ENCODE measurements around the gene CASK. TPM values are rescaled to one million over a fixed set of nuclear protein-coding genes. Genes with fewer than 3 reads are reported as not detected.

Gene CASK
- total and polyA plus RNA-seq, 5 donors from 2014 or later = 8.4 to 168 (median 20.2) TPM

- H3K4me3 Mint-ChIP-seq = peak overlapping the region in 1 of 4 donors; percentile 44
- no peak for ATAC-seq (ENCODE audit: low read depth in 2 of 2)
- H3K27me3 Mint-ChIP-seq = no peaks in the 10 kb centered on the region
- Histone ChIP-seq H3K27me3 (ENCODE audit: control insufficient read depth, insufficient read depth, low read length) (no peaks in the 10 kb centered on the region), H3K36me3 (ENCODE audit: control insufficient read depth, insufficient read depth, low read length) (peaks cover 14% of the 10 kb centered on the region), H3K27ac (ENCODE audit: insufficient read depth, low read length, poor library complexity, severe bottlenecking) (no peak overlapping the region), H3K9me3 (ENCODE audit: control insufficient read depth in 2 of 2, low read length in 2 of 2) (no peaks in the 10 kb centered on the region), H3K4me3 (ENCODE audit: low read depth, low read length) (no peak overlapping the region), H3K4me1 (ENCODE audit: control insufficient read depth, insufficient read depth, low read length, poor library complexity, severe bottlenecking) (peaks cover 24% of the 10 kb centered on the region)
- H3K4me1 Mint-ChIP-seq = peaks cover 11 to 58% (median 41%) of the 10 kb centered on the region in 4 donors
- peaks cover 8% of the 10 kb centered on the region for H3K36me3 Mint-ChIP-seq
- DNase-seq = no peak
- peaks cover 0 to under 1% (median 0%) of the 10 kb centered on the region in 7 donors for H3K9me3 Mint-ChIP-seq
- H3K27ac Mint-ChIP-seq = no peak overlapping the region
These were observed 35.7 kb downstream of the CASK start for GRCh38 chrX:41887691-41888090.

GRCh38 chrX:41885724-41886123 lies 37.6 kb downstream of the CASK start:
- H3K4me1 ChIP-seq (ENCODE audit: control insufficient read depth, insufficient read depth, low read length, poor library complexity, severe bottlenecking) = peaks cover 24% of the 10 kb centered on the region
- Mint-ChIP-seq H3K9me3 (no peaks in the 10 kb centered on the region), H3K4me3 (no peak overlapping the region), H3K4me1 (peaks cover 13 to 67% (median 51%) of the 10 kb centered on the region in 4 donors), H3K27ac (no peak overlapping the region), H3K27me3 (no peaks in the 10 kb centered on the region), H3K36me3 (peaks cover 7% of the 10 kb centered on the region)
- DNase-seq (no peak), ATAC-seq (ENCODE audit: low read depth in 2 of 2) (no peak)
- no peak overlapping the region for H3K27ac ChIP-seq (ENCODE audit: insufficient read depth, low read length, poor library complexity, severe bottlenecking)
- no peaks in the 10 kb centered on the region for H3K27me3 ChIP-seq (ENCODE audit: control insufficient read depth, insufficient read depth, low read length)
- peak overlapping the region; percentile 54 for H3K4me3 ChIP-seq (ENCODE audit: low read depth, low read length)
- no peaks in the 10 kb centered on the region for H3K9me3 ChIP-seq (ENCODE audit: control insufficient read depth in 2 of 2, low read length in 2 of 2)
- H3K36me3 ChIP-seq (ENCODE audit: control insufficient read depth, insufficient read depth, low read length) = peaks cover 8% of the 10 kb centered on the region

- ATAC-seq (ENCODE audit: low read depth in 2 of 2) (no peak), DNase-seq (no peak)
- H3K27ac ChIP-seq (ENCODE audit: insufficient read depth, low read length, poor library complexity, severe bottlenecking) = no peak overlapping the region
- H3K27me3 Mint-ChIP-seq = no peaks in the 10 kb centered on the region
- peak overlapping the region in 2 of 3 donors; percentile 1 to 3 for H3K27ac Mint-ChIP-seq
- H3K4me3 Mint-ChIP-seq = peak overlapping the region in 1 of 4 donors; percentile 2
- H3K36me3 Mint-ChIP-seq = no peaks in the 10 kb centered on the region
- H3K36me3 ChIP-seq (ENCODE audit: control insufficient read depth, insufficient read depth, low read length) = peaks cover 2% of the 10 kb centered on the region
- H3K9me3 Mint-ChIP-seq = no peaks in the 10 kb centered on the region
- H3K9me3 ChIP-seq (ENCODE audit: control insufficient read depth in 2 of 2, low read length in 2 of 2) = no peaks in the 10 kb centered on the region
- no peak overlapping the region for H3K4me3 ChIP-seq (ENCODE audit: low read depth, low read length)
- peaks cover 26% of the 10 kb centered on the region for H3K4me1 ChIP-seq (ENCODE audit: control insufficient read depth, insufficient read depth, low read length, poor library complexity, severe bottlenecking)
- H3K27me3 ChIP-seq (ENCODE audit: control insufficient read depth, insufficient read depth, low read length) = no peaks in the 10 kb centered on the region
- H3K4me1 Mint-ChIP-seq = peaks cover 9 to 65% (median 46%) of the 10 kb centered on the region in 4 donors
These were observed 42.2 kb downstream of the CASK start for GRCh38 chrX:41881166-41881565.

GRCh38 chrX:41877167-41877566 lies 46.2 kb downstream of the CASK start:
- no peak overlapping the region for H3K27ac ChIP-seq (ENCODE audit: insufficient read depth, low read length, poor library complexity, severe bottlenecking)
- DNase-seq (no peak), ATAC-seq (ENCODE audit: low read depth in 2 of 2) (no peak)
- Mint-ChIP-seq H3K27ac (no peak overlapping the region), H3K4me1 (peaks cover 6 to 59% (median 50%) of the 10 kb centered on the region in 4 donors), H3K9me3 (no peaks in the 10 kb centered on the region), H3K36me3 (peaks cover 5% of the 10 kb centered on the region), H3K27me3 (no peaks in the 10 kb centered on the region), H3K4me3 (no peak overlapping the region)
- no peaks in the 10 kb centered on the region for H3K9me3 ChIP-seq (ENCODE audit: control insufficient read depth in 2 of 2, low read length in 2 of 2)
- H3K27me3 ChIP-seq (ENCODE audit: control insufficient read depth, insufficient read depth, low read length) = no peaks in the 10 kb centered on the region
- peak overlapping the region; percentile 31 for H3K4me3 ChIP-seq (ENCODE audit: low read depth, low read length)
- H3K4me1 ChIP-seq (ENCODE audit: control insufficient read depth, insufficient read depth, low read length, poor library complexity, severe bottlenecking) = peaks cover 11% of the 10 kb centered on the region
- peaks cover 2% of the 10 kb centered on the region for H3K36me3 ChIP-seq (ENCODE audit: control insufficient read depth, insufficient read depth, low read length)

GRCh38 chrX:41875142-41875541 lies 48.2 kb downstream of the CASK start:
- peaks cover 5% of the 10 kb centered on the region for H3K36me3 Mint-ChIP-seq
- no peak for ATAC-seq (ENCODE audit: low read depth in 2 of 2)
- peaks cover 9 to 63% (median 50%) of the 10 kb centered on the region in 4 donors for H3K4me1 Mint-ChIP-seq
- Histone ChIP-seq H3K4me3 (ENCODE audit: low read depth, low read length) (no peak overlapping the region), H3K36me3 (ENCODE audit: control insufficient read depth, insufficient read depth, low read length) (peaks cover 2% of the 10 kb centered on the region), H3K27me3 (ENCODE audit: control insufficient read depth, insufficient read depth, low read length) (no peaks in the 10 kb centered on the region), H3K9me3 (ENCODE audit: control insufficient read depth in 2 of 2, low read length in 2 of 2) (no peaks in the 10 kb centered on the region), H3K27ac (ENCODE audit: insufficient read depth, low read length, poor library complexity, severe bottlenecking) (no peak overlapping the region), H3K4me1 (ENCODE audit: control insufficient read depth, insufficient read depth, low read length, poor library complexity, severe bottlenecking) (peaks cover 26% of the 10 kb centered on the region)
- no peaks in the 10 kb centered on the region for H3K9me3 Mint-ChIP-seq
- DNase-seq = no peak
- H3K27ac Mint-ChIP-seq = no peak overlapping the region
- H3K27me3 Mint-ChIP-seq = no peaks in the 10 kb centered on the region
- H3K4me3 Mint-ChIP-seq = peak overlapping the region in 1 of 4 donors; percentile 4

GRCh38 chrX:41870719-41871151 lies 52.6 kb downstream of the CASK start:
- DNase-seq (no peak), ATAC-seq (ENCODE audit: low read depth in 2 of 2) (peak in 1 of 2 donors; percentile 43)
- Histone ChIP-seq H3K9me3 (ENCODE audit: control insufficient read depth in 2 of 2, low read length in 2 of 2) (no peaks in the 10 kb centered on the region), H3K27me3 (ENCODE audit: control insufficient read depth, insufficient read depth, low read length) (no peaks in the 10 kb centered on the region), H3K4me3 (ENCODE audit: low read depth, low read length) (peak overlapping the region; percentile 43), H3K4me1 (ENCODE audit: control insufficient read depth, insufficient read depth, low read length, poor library complexity, severe bottlenecking) (peaks cover 33% of the 10 kb centered on the region), H3K27ac (ENCODE audit: insufficient read depth, low read length, poor library complexity, severe bottlenecking) (no peak overlapping the region), H3K36me3 (ENCODE audit: control insufficient read depth, insufficient read depth, low read length) (no peaks in the 10 kb centered on the region)
- Mint-ChIP-seq H3K27ac (peak overlapping the region in 2 of 3 donors; percentile 19 to 27), H3K27me3 (no peaks in the 10 kb centered on the region), H3K36me3 (peaks cover 5% of the 10 kb centered on the region), H3K4me1 (peaks cover 30 to 74% (median 63%) of the 10 kb centered on the region in 4 donors), H3K4me3 (peak overlapping the region in 2 of 4 donors; percentile 18 to 76), H3K9me3 (peaks cover 0 to 2% (median 0%) of the 10 kb centered on the region in 7 donors)

- H3K9me3 Mint-ChIP-seq = peaks cover 0 to 2% (median 0%) of the 10 kb centered on the region in 7 donors
- Histone ChIP-seq H3K27ac (ENCODE audit: insufficient read depth, low read length, poor library complexity, severe bottlenecking) (peak overlapping the region; percentile 55), H3K4me1 (ENCODE audit: control insufficient read depth, insufficient read depth, low read length, poor library complexity, severe bottlenecking) (peaks cover 39% of the 10 kb centered on the region), H3K36me3 (ENCODE audit: control insufficient read depth, insufficient read depth, low read length) (no peaks in the 10 kb centered on the region), H3K9me3 (ENCODE audit: control insufficient read depth in 2 of 2, low read length in 2 of 2) (no peaks in the 10 kb centered on the region), H3K4me3 (ENCODE audit: low read depth, low read length) (peak overlapping the region; percentile 42), H3K27me3 (ENCODE audit: control insufficient read depth, insufficient read depth, low read length) (no peaks in the 10 kb centered on the region)
- ATAC-seq (ENCODE audit: low read depth in 2 of 2) (peak; percentile 32 to 50), DNase-seq (no peak)
- peaks cover 33 to 82% (median 63%) of the 10 kb centered on the region in 4 donors for H3K4me1 Mint-ChIP-seq
- peak overlapping the region; percentile 26 to 79 (median 48) for H3K4me3 Mint-ChIP-seq
- peak overlapping the region; percentile 44 to 69 (median 53) for H3K27ac Mint-ChIP-seq
- H3K36me3 Mint-ChIP-seq = no peaks in the 10 kb centered on the region
- no peaks in the 10 kb centered on the region for H3K27me3 Mint-ChIP-seq
These were observed 54.9 kb downstream of the CASK start for GRCh38 chrX:41868392-41868977.

All from CD4-positive, CD25-positive, alpha-beta regulatory T cell (primary cell).